Fibroblast of villous mesenchyme (primary cell): ENCODE data around the gene KLHDC3. TPM values are rescaled to one million over a fixed set of nuclear protein-coding genes. Genes with fewer than 3 reads are reported as not detected.
"Not testable (repeated sequence)": the region's sequence is repeated elsewhere in the genome, so short reads cannot be mapped to it uniquely, and the experiment has no call there.

Experiments used
- DNase-seq: peaks from one replicate; pipeline ENCODE4 v3.0.0-alpha.2; 2010; ENCODE audit warnings: low read depth
- H3K4me3 ChIP-seq: 2 replicates; pipeline ENCODE4 v1.5.1; 2011; ENCODE audit warnings: low read depth, mild to moderate bottlenecking, low read length
- total RNA-seq: library from RNA; depleted of rRNA; stranded (reverse); fragments of >200 nt; gene quantifications from 2 replicates; pipeline ENCODE4 v1.2.3, GENCODE V29; 2012
- TF ChIP-seq, protein P1 (sequence below): IDR thresholded peaks from 2 replicates; pipeline ENCODE4 v1.5.1; 2012; ENCODE audit warnings: low read depth, mild to moderate bottlenecking, low read length; ENCODE audit not compliant: insufficient read depth

Gene KLHDC3
- total RNA-seq, 1 donor, result 93.3 TPM

- TF ChIP-seq, protein P1, sequence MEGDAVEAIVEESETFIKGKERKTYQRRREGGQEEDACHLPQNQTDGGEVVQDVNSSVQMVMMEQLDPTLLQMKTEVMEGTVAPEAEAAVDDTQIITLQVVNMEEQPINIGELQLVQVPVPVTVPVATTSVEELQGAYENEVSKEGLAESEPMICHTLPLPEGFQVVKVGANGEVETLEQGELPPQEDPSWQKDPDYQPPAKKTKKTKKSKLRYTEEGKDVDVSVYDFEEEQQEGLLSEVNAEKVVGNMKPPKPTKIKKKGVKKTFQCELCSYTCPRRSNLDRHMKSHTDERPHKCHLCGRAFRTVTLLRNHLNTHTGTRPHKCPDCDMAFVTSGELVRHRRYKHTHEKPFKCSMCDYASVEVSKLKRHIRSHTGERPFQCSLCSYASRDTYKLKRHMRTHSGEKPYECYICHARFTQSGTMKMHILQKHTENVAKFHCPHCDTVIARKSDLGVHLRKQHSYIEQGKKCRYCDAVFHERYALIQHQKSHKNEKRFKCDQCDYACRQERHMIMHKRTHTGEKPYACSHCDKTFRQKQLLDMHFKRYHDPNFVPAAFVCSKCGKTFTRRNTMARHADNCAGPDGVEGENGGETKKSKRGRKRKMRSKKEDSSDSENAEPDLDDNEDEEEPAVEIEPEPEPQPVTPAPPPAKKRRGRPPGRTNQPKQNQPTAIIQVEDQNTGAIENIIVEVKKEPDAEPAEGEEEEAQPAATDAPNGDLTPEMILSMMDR, result no peak
- no peak for DNase-seq
- H3K4me3 ChIP-seq, result no peak overlapping the region
These were observed 26.3 kb upstream of the KLHDC3 start for GRCh38 chr6:42987533-42988451.

DNA sequence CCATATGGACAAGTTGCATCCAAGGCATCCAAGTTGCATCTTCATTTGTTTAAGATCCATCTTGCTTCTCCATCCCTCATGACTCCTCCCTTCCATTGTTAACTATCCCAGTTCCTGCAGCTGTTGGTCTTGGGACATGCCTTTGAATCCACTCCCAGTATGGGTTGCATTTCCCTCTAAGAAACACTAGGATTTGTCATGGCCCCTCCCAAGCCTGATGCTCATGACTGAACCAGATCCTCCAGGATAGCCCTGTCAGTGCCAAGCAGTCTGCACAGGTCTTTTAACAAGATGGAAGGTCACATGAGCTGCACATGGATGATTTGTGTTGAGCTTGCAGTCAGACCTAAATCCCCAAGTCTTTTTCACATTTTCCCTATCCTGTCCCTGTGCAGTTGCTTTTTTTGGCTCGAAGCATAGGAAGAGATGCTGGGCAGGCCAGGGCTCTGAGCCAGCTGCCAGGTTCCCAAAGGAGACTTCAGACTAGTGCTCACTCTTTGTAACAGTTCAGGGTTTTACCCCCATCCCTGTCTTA, 25.5 kb upstream of the KLHDC3 start:
- TF ChIP-seq, protein P1, result no peak
- no peak overlapping the region for H3K4me3 ChIP-seq
- DNase-seq, result no peak

DNA sequence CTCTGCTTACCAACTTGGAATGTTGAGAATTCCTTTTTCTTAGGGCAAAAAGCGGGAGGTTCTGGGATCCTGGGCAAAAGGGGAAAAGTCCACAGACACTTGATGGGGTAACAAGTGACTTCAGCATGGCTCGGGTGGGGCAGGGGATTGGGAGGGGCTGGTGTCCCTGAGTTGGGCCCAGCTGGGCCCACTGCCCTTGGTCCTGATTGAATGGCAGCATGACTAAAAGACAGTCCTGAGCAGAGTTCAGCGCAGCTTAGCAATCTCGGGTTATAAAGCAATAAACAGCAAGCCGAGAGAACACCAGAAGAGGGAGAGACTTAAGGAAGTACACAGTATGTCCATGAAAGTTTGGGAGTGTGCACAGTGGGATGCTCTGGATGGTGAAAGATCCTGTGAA, 24.1 kb upstream of the KLHDC3 start:
- DNase-seq, result no peak
- TF ChIP-seq, protein P1, result no peak
- no peak overlapping the region for H3K4me3 ChIP-seq

- TF ChIP-seq, protein P1, result no peak
- no peak for DNase-seq
- H3K4me3 ChIP-seq, result no peak overlapping the region
These were observed 20.6 kb upstream of the KLHDC3 start for GRCh38 chr6:42993445-42993844.

DNA sequence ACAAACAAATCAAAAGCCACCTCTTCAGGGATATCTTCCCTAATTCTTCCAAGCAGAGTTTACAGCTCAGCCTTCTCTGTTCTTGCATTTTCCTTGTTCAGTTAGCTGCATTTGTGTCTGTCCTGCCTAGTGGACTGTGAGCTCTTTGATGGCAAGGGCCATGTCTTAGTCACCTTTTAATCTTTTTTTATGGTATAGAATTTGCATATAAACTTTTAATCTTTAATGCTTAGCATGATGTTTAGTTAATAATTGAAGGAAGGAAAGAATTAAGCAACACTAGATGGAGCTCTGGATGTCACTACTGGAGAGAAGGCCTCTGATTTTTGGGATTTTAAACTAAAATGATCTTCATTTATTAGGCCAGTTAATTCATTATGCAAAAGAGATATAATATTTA, 17.5 kb upstream of the KLHDC3 start:
- TF ChIP-seq, protein P1, result peak; percentile 8
- DNase-seq, result no peak
- H3K4me3 ChIP-seq, result no peak overlapping the region

GRCh38 chr6:42998205-42998604, 15.8 kb upstream of the KLHDC3 start:
- not testable (repeated sequence) for H3K4me3 ChIP-seq, DNase-seq

GRCh38 chr6:43001843-43002242, 12.2 kb upstream of the KLHDC3 start:
- no peak overlapping the region for H3K4me3 ChIP-seq
- no peak for DNase-seq
- TF ChIP-seq, protein P1, result no peak
